OCI-LY7 (cell line): ENCODE results near the gene KCNJ8.

Source experiments
- CTCF ChIP-seq: fragments of 200-600 bp; sonication (generic); conservative IDR thresholded peaks from 2 replicates; pipeline ENCODE4 v1.5.1; 2014; ENCODE audit warnings: mild to moderate bottlenecking, antibody characterized with exemption, low read length, moderate library complexity, mixed read lengths
- EZH2phosphoT487 ChIP-seq: fragments of 200-600 bp; sonication (generic); IDR thresholded peaks from 2 replicates; pipeline ENCODE4 v1.6.1; 2018; ENCODE audit warnings: low read depth, borderline replicate concordance, mild to moderate bottlenecking, mixed run types, antibody characterized with exemption, low read length, moderate library complexity, mixed read lengths

- TF ChIP-seq CTCF (0 out of 2 replicates have a peak, but pooled peaks have one; percentile 18), EZH2phosphoT487 (no peak)
Measured at GRCh38 chr12:21773263-21773741, 1.2 kb downstream of the KCNJ8 start.
